Gastrocnemius medialis (tissue), 4 donors: Measurements from ENCODE around the gene AMN1. TPM values are rescaled to one million over a fixed set of nuclear protein-coding genes. Genes with fewer than 3 reads are reported as not detected.
A peak's percentile ranks its signal among the peaks of the same experiment; 100 is the strongest.
"Not testable (repeated sequence)": the region's sequence is repeated elsewhere in the genome, so short reads cannot be mapped to it uniquely, and the experiment has no call there.

Experiments used
- ATAC-seq, 2 donors: fragments of 150-250 bp; one replicate each; pipeline ENCODE4 v1.9.1; 2016
- DNase-seq, 2 donors: peaks; one replicate each; pipeline ENCODE4 v3.0.0-alpha.2; 2019
- H3K27ac ChIP-seq, 4 donors: fragments of 200-600 bp; sonication (generic); 1 replicate in 1 of 4; 2 replicates in 3 of 4; pipeline ENCODE4 v1.5.1; 2016 to 2018; ENCODE audit warnings: mild to moderate bottlenecking in 2 of 4, moderate library complexity in 1 of 4
- H3K27me3 ChIP-seq, 3 donors: fragments of 200-600 bp; sonication (generic) in 2 of 3; 1 replicate in 1 of 3; 2 replicates in 2 of 3; pipeline versions ENCODE4 v1.5.1 to v1.6.0; 2016 to 2019; ENCODE audit warnings: mild to moderate bottlenecking in 1 of 3, moderate library complexity in 1 of 3
- H3K36me3 ChIP-seq, 2 donors: fragments of 200-600 bp; sonication (generic) in 1 of 2; one replicate each; pipeline ENCODE4 v1.5.1; 2017 to 2018
- H3K4me1 ChIP-seq, 2 donors: fragments of 200-600 bp; sonication (generic) in 1 of 2; one replicate each; pipeline ENCODE4 v1.5.1; 2016 to 2017; ENCODE audit warnings: mild to moderate bottlenecking in 2 of 2
- H3K4me3 ChIP-seq, 4 donors: fragments of 200-600 bp; sonication (generic) in 3 of 4; 1 replicate in 1 of 4; 2 replicates in 3 of 4; pipeline ENCODE4 v1.5.1; 2016 to 2019; ENCODE audit warnings: mild to moderate bottlenecking in 2 of 4
- H3K9me3 ChIP-seq, 3 donors: fragments of 200-600 bp; sonication (generic) in 2 of 3; 1 replicate in 1 of 3; 2 replicates in 2 of 3; pipeline ENCODE4 v1.5.1; 2016 to 2019
- CTCF ChIP-seq, 5 experiments: fragments of 450-650 bp in 3 of 5; fragments of 200-600 bp in 2 of 5; sonication (generic) in 2 of 5; IDR thresholded peaks in 4 of 5; conservative IDR thresholded peaks in 1 of 5; 1 replicate in 4 of 5; 2 replicates in 1 of 5; pipeline ENCODE4 v1.5.1; 2016 to 2019; ENCODE audit warnings: antibody characterized with exemption in 5 of 5, mild to moderate bottlenecking in 3 of 5, moderate library complexity in 3 of 5
- POLR2A ChIP-seq, 2 donors: fragments of 450-650 bp; IDR thresholded peaks; one replicate each; pipeline ENCODE4 v1.6.1; 2017; ENCODE audit warnings: antibody characterized with exemption in 2 of 2, mild to moderate bottlenecking in 2 of 2, moderate library complexity in 2 of 2
- in situ Hi-C, 4 donors: fragments of 200-750 bp; cut with MboI; loops; one replicate each; pipeline versions ENCODE4 v1.15.0 to v1.8.0; 2017; ENCODE audit warnings: low sequenced_read_pairs in 4 of 4
- intact Hi-C: fragments of 100-400 bp; cut with DNase I; formaldehyde crosslinking; loops from one replicate; pipeline ENCODE4 v1.15.1; 2023; ENCODE audit warnings: low total_unique reads
- total RNA-seq, 4 donors: library from RNA; depleted of rRNA; stranded (reverse); fragments of >200 nt; gene quantifications; one replicate each; pipeline versions ENCODE4 v1.1.0 to v1.2.3, GENCODE V29; 2016

The AMN1 gene
- total RNA-seq, 4 donors from 2014 or later = 14.9 to 27.2 (median 18.6) TPM

- Histone ChIP-seq H3K4me1 (peaks cover 7 to 21% of the 10 kb centered on the region in 2 donors), H3K27me3 (no peaks in the 10 kb centered on the region), H3K36me3 (no peaks in the 10 kb centered on the region), H3K9me3 (no peaks in the 10 kb centered on the region), H3K4me3 (no peak overlapping the region), H3K27ac (no peak overlapping the region)
- in situ Hi-C loops = no loop called here
- intact Hi-C loops = no loop called here
- no peak for ATAC-seq
- DNase-seq = no peak
- TF ChIP-seq POLR2A (IDR thresholded peaks at IDR 0.05) = no peak
- TF ChIP-seq CTCF (IDR thresholded peaks at IDR 0.05 in 4 of 5, conservative IDR thresholded peaks at IDR 0.05 in 1 of 5) = no peak
These were observed 8.9 kb upstream of the AMN1 start for GRCh38 chr12:31737763-31738162.

- ATAC-seq (no peak), DNase-seq (no peak)
- TF ChIP-seq CTCF (IDR thresholded peaks at IDR 0.05 in 4 of 5, conservative IDR thresholded peaks at IDR 0.05 in 1 of 5) = no peak
- peaks cover 11 to 25% of the 10 kb centered on the region in 2 donors for H3K4me1 ChIP-seq
- in situ Hi-C loops = no loop called here
- H3K27ac ChIP-seq = no peak overlapping the region
- H3K4me3 ChIP-seq = no peak overlapping the region
- intact Hi-C loops = no loop called here
- H3K27me3 ChIP-seq = no peaks in the 10 kb centered on the region
- H3K9me3 ChIP-seq = no peaks in the 10 kb centered on the region
- H3K36me3 ChIP-seq = no peaks in the 10 kb centered on the region
These were observed 8.5 kb upstream of the AMN1 start for GRCh38 chr12:31737345-31737744.

GRCh38 chr12:31736472-31736871 lies 7.7 kb upstream of the AMN1 start:
- no peaks in the 10 kb centered on the region for H3K27me3 ChIP-seq
- no peaks in the 10 kb centered on the region for H3K36me3 ChIP-seq
- no peaks in the 10 kb centered on the region for H3K9me3 ChIP-seq
- in situ Hi-C loops (no loop called here), intact Hi-C loops (no loop called here)
- ATAC-seq (no peak), DNase-seq (no peak)
- TF ChIP-seq CTCF (IDR thresholded peaks at IDR 0.05 in 4 of 5, conservative IDR thresholded peaks at IDR 0.05 in 1 of 5) (no peak), POLR2A (IDR thresholded peaks at IDR 0.05) (no peak)
- peaks cover 20 to 33% of the 10 kb centered on the region in 2 donors for H3K4me1 ChIP-seq
- H3K4me3 ChIP-seq = no peak overlapping the region
- no peak overlapping the region for H3K27ac ChIP-seq

- H3K36me3 ChIP-seq, intact Hi-C loops, DNase-seq, H3K9me3 ChIP-seq, in situ Hi-C loops, H3K27me3 ChIP-seq, H3K4me3 ChIP-seq, ATAC-seq: not testable (repeated sequence)
- H3K4me1 ChIP-seq = peaks cover 42 to 49% of the 10 kb centered on the region in 2 donors
- H3K27ac ChIP-seq = peak overlapping the region; percentile 91 to 97 (median 94)
These were observed 5.0 kb upstream of the AMN1 start for GRCh38 chr12:31733549-31734432.

GRCh38 chr12:31732926-31733548 lies 4.2 kb upstream of the AMN1 start:
- intact Hi-C loops = no loop called here

GRCh38 chr12:31731203-31731602 lies 2.4 kb upstream of the AMN1 start:
- in situ Hi-C loops, DNase-seq, ATAC-seq, intact Hi-C loops, H3K36me3 ChIP-seq, H3K27me3 ChIP-seq, H3K9me3 ChIP-seq: not testable (repeated sequence)
- peaks cover 50 to 63% of the 10 kb centered on the region in 2 donors for H3K4me1 ChIP-seq
- peak overlapping the region in 2 of 4 donors; percentile 2 to 29 for H3K4me3 ChIP-seq
- H3K27ac ChIP-seq = peak overlapping the region; percentile 91 to 97 (median 94)

More at GRCh38 chr12:31732926-31733548, 4.2 kb upstream of the AMN1 start:
- in situ Hi-C loops = no loop called here
- H3K27ac ChIP-seq = peak overlapping the region; percentile 91 to 97 (median 94)
- no peak for TF ChIP-seq POLR2A (IDR thresholded peaks at IDR 0.05)
- TF ChIP-seq CTCF (IDR thresholded peaks at IDR 0.05 in 4 of 5, conservative IDR thresholded peaks at IDR 0.05 in 1 of 5) = no peak
- ATAC-seq (peak in 1 of 2 donors; percentile 60), DNase-seq (no peak)
- no peak overlapping the region for H3K4me3 ChIP-seq
- H3K36me3 ChIP-seq = no peaks in the 10 kb centered on the region
- H3K27me3 ChIP-seq = no peaks in the 10 kb centered on the region
- H3K4me1 ChIP-seq = peaks cover 45 to 49% of the 10 kb centered on the region in 2 donors
- H3K9me3 ChIP-seq = no peaks in the 10 kb centered on the region
